HEK293 (cell line): ENCODE results near the gene MYO1B.

ENCODE experiments used
- CTCF ChIP-seq: fragments of 450-650 bp; formaldehyde crosslinking; IDR thresholded peaks from 2 replicates; pipeline ENCODE4 v1.5.1; 2016; ENCODE audit warnings: missing biosample characterization, missing genetic modification characterization
- GLIS2 ChIP-seq: fragments of 450-650 bp; formaldehyde crosslinking; IDR thresholded peaks from 2 replicates; pipeline ENCODE4 v1.5.1; 2016; ENCODE audit warnings: missing biosample characterization, missing genetic modification characterization
- ZBTB21 ChIP-seq: fragments of 450-650 bp; formaldehyde crosslinking; IDR thresholded peaks from 2 replicates; pipeline ENCODE4 v1.5.1; 2017; ENCODE audit warnings: missing biosample characterization, missing genetic modification characterization
- ZNF132 ChIP-seq: fragments of 450-650 bp; formaldehyde crosslinking; IDR thresholded peaks from 2 replicates; pipeline ENCODE4 v1.5.1; 2017; ENCODE audit warnings: missing biosample characterization, missing genetic modification characterization, borderline replicate concordance
- ZNF324 ChIP-seq: fragments of 450-650 bp; formaldehyde crosslinking; IDR thresholded peaks from 2 replicates; pipeline ENCODE4 v1.5.1; 2016; ENCODE audit warnings: missing biosample characterization, missing genetic modification characterization
- ZNF398 ChIP-seq: fragments of 450-650 bp; formaldehyde crosslinking; IDR thresholded peaks from 2 replicates; pipeline ENCODE4 v1.5.1; 2017; ENCODE audit warnings: missing biosample characterization, missing genetic modification characterization
- ZNF529 ChIP-seq: fragments of 450-650 bp; formaldehyde crosslinking; IDR thresholded peaks from 2 replicates; pipeline ENCODE4 v1.5.1; 2017; ENCODE audit warnings: missing genetic modification characterization, missing biosample characterization; ENCODE audit not compliant: insufficient replicate concordance

- TF ChIP-seq ZNF398 (tag by site-specific recombination) (no peak), GLIS2 (tag by site-specific recombination) (no peak), ZBTB21 (tag by site-specific recombination) (no peak), ZNF132 (tag by site-specific recombination) (no peak), ZNF529 (tag by site-specific recombination) (no peak), CTCF (no peak), ZNF324 (tag by site-specific recombination) (no peak)
These were observed 43.8 kb downstream of the MYO1B start for GRCh38 chr2:191289049-191289448.
